AML-193 (cell line): ENCODE data around the gene CAMK2G.
A peak's percentile ranks its signal among the peaks of the same experiment; 100 is the strongest.
"Not testable (repeated sequence)": the region's sequence is repeated elsewhere in the genome, so short reads cannot be mapped to it uniquely, and the experiment has no call there.

Experiments used
- DNase-seq, 2 experiments: peaks; one replicate each; lab custom pipeline; 2025; lab: John Stamatoyannopoulos, UW

Gene CAMK2G

GRCh38 chr10:73874267-73875138, at the start of gene CAMK2G:
Gene CAMK2G (minus strand): TSS chr10:73874555. CDS start chr10:73874461, 94 bp downstream.
- peak; percentile 67 to 69 for DNase-seq

DNA sequence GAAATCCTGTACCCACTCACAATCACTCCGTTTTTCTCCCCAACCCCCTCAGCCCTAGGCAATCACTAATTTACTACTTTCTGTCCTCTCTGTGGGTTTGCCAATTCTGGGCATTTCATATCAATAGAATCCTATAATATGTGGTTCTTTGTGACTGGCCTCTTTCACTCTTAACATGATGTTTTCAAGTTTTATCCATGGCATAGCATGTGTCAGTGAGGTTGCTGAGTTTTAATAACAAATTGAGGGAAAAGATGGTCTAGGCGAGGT, 48.4 kb upstream of the CAMK2G start:
- no peak for DNase-seq

DNA sequence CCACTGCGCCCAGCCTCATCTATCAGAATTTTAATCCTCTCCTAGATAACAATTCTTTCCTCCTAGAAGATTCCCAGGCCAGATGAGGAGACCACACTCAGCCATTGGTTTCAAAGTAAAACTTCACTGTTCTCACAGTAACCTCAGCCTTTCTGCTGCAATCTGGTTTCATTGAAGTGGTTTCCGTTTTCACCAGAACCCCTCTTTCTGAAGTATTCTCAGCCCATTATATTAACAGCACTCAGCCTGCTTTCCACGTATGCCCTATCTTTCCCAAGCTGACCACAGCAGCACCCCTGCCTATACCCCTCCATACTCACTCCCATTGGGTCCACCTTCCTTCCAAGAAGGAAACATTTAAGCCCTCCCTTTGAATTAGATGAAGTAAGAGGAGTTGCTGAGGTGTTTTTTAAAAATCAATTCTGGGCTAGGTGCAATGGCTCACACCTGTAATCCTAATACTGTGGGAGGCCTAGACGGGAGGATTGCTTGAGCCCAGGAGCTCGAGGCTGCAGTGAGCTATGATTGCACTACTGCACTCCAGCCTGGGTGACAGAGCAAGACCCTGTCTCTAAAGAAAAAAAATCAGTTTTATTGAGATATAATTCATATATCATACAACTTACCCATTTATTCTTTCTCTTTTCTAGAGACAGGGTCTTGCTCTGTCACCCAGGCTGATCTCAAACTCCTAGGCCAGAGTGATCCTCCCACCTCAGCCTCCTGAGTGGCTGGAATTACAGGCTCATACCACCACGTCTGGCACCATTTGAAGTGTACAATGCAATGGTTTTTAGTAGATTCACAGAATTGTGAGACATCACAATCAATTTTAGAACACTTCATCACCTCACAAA, 47.9 kb upstream of the CAMK2G start:
- DNase-seq, result no peak

DNA sequence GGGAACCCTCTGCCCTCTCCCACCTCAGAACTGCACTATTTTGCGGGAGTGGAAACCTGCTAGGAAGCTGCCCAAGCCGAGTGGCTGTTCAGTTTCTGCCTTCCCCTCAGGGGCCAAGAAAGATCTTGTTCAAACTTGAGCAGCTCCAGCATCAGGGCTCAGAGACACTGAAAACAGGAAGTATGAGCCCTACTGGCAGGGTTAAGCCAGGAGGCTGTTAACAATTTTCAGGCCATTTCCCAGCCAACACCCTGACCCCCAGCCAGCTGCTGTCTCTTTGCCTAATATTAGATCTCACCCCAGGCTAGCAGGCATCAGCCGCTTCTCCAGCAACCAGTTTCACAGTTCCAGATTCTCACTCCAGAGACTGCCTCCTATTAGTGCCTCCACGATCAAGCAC, 45.7 kb upstream of the CAMK2G start:
- peak; percentile 85 to 94 for DNase-seq

- DNase-seq, result not testable (repeated sequence)
These were observed 45.1 kb upstream of the CAMK2G start for GRCh38 chr10:73919481-73919880.

- no peak for DNase-seq
These were observed 43.4 kb upstream of the CAMK2G start for GRCh38 chr10:73917566-73918305.

- peak; percentile 64 to 65 for DNase-seq
These were observed 42.6 kb upstream of the CAMK2G start for GRCh38 chr10:73916761-73917470.

GRCh38 chr10:73915206-73915851, 41.0 kb upstream of the CAMK2G start:
- no peak for DNase-seq

DNA sequence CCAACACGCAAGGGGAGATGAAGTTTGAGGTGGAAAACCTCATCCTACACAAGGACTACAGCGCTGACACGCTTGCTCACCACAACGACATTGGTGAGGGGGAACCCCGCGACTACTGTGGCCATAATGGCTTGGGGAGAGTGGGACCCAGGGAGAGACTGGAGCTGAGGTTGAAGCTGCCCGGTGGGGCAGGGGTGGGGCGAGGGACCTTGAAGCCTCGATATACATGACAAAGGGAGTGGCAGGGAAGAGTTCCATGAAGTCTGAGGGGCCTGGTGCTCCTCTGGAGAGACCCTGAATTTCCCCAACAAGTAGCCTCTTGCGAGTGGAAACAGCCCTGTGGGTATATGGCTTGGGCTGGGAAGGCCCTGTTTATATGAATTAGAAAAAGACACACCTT, 39.7 kb upstream of the CAMK2G start:
- no peak for DNase-seq

GRCh38 chr10:73911553-73912004, 37.2 kb upstream of the CAMK2G start:
- DNase-seq, result peak in 1 of 2 experiments; percentile 38

DNA sequence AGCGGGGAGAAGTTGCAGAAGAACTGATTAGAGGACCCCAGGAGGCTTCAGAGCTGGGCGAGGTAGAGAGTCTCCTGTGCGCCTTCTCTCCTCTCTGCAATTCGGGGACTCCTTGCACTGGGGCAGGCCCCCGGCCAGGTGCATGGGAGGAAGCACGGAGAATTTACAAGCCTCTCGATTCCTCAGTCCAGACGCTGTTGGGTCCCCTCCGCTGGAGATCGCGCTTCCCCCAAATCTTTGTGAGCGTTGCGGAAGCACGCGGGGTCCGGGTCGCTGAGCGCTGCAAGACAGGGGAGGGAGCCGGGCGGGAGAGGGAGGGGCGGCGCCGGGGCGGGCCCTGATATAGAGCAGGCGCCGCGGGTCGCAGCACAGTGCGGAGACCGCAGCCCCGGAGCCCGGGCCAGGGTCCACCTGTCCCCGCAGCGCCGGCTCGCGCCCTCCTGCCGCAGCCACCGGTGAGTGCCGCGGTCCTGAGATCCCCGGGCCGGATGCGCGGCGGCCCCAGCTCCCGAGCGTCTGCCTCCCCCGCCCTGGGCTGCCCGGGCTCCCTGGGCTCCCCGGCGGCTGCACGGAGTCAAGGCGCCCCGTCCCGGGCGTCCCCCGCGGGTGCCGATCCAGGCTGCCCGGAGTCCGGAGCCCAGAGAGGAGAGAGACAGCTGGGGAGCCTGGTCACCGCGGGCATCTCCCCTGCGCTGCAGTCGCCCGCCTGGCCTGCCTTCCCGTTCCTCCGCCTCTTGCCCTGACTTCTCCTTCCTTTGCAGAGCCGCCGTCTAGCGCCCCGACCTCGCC, 36.6 kb upstream of the CAMK2G start, which contains the start of gene PLAU:
Gene PLAU (plus strand): TSS at position 369 of the 789 bp plus-strand sequence. CDS start 424 bp downstream, outside the sequence.
- peak; percentile 45 to 46 for DNase-seq

DNA sequence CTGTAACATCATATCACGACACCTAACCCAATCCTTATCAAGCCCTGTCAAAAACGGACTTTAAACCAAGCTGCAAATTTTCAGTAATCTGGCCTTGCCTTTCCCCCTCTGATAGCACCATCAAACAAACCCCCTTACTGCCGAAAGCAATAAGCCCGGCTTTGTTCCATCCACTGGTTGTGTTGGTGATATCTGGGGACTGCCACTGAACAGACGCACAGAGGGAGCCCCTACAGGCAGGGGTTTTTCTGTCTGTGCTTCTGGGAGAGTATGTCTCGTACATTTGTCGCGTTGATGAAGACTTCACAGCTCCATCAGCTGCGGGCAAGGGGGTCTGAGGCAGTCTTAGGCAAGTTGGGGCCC, 36.0 kb upstream of the CAMK2G start:
- peak; percentile 27 to 44 for DNase-seq

- no peak for DNase-seq
These were observed 35.3 kb upstream of the CAMK2G start for GRCh38 chr10:73909540-73910115.

- peak; percentile 92 to 93 for DNase-seq
These were observed 34.6 kb upstream of the CAMK2G start for GRCh38 chr10:73908853-73909539.

GRCh38 chr10:73907841-73908517, 33.6 kb upstream of the CAMK2G start:
- DNase-seq, result peak; percentile 94 to 95

DNA sequence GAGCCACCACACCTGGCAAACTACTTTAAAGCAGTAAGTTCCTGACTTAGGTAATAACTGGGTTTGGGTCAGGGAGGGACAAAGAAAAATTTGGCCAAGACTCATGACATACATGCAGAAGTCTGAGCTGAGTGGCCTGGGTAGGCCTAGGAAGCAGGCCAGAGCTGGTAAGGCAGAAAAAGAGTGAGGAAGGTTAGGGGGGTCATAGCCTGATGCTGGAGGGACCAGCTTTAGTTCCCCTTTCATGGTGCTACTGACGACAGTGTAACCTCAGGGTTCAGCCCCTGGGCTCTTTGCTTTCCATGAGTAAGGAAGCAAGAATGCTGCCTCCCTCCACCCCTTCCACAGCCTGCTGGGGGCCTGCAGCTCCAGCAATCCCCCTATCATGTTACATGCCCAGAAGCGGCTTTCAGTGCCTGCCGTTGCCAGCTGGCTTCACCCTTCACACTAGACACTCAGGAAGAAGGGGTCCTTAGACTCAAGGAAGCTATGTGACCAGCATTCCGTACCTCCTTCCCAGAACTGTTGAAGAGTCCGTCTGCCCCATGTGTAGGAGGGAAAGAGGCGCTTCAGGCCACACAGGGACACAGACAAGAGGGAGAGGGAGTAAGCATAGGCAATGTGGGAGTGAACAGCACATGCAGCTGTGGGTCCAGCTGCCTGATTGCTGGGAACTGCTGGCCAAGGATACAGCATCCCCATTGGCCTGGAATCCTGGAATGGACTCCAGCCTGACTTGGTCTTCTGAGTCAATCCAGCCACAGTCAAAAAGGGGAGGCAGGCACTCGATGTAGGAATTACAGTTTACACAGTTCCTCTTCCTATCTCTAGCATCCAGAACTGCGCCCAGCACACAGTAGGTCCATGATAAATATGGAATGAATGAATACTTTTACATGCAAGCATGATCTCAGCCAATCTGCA, 32.4 kb upstream of the CAMK2G start:
- peak; percentile 45 to 61 for DNase-seq

- DNase-seq, result no peak
These were observed 31.1 kb upstream of the CAMK2G start for GRCh38 chr10:73905256-73906020.
